Keratinocyte (primary cell): ENCODE measurements around the gene FOXL3.

Source experiments
- CTCF ChIP-seq, 3 experiments: IDR thresholded peaks in 1 of 3; conservative IDR thresholded peaks in 1 of 3; optimal IDR thresholded peaks in 1 of 3; 2 replicates in 2 of 3; 3 replicates in 1 of 3; pipeline versions ENCODE3 to v1.5.1; 2011; ENCODE audit warnings: low read length in 3 of 3, mild to moderate bottlenecking in 3 of 3, moderate library complexity in 2 of 3, control low read depth in 1 of 3, inconsistent platforms in 1 of 3; ENCODE audit not compliant: insufficient read depth in 2 of 3; ENCODE audit errors: extremely low read depth in 1 of 3
- EZH2 ChIP-seq: IDR thresholded peaks from one replicate; pipeline ENCODE4 v1.6.1; 2012; ENCODE audit warnings: inconsistent platforms, mild to moderate bottlenecking, low read length, moderate library complexity

GRCh38 chr7:330511-331230 is 40.7 kb downstream of the FOXL3 start:
- TF ChIP-seq CTCF (optimal IDR thresholded peaks at IDR 0.05 in 1 of 3, IDR thresholded peaks at IDR 0.05 in 1 of 3, conservative IDR thresholded peaks at IDR 0.05 in 1 of 3; ENCODE audit: extremely low read depth in 1 of 3, insufficient read depth in 2 of 3, low read length in 3 of 3), result no peak
- no peak for TF ChIP-seq EZH2
